Astrocyte (in vitro differentiated cells and primary cell): ENCODE data around the gene RUVBL1.

Experiments
- EZH2 ChIP-seq: IDR thresholded peaks from 2 replicates; pipeline ENCODE4 v1.6.1; 2012; ENCODE audit warnings: mild to moderate bottlenecking, low read length, inconsistent platforms; ENCODE audit not compliant: insufficient read depth
- TF ChIP-seq, protein P1 (sequence below): IDR thresholded peaks from 2 replicates; pipeline ENCODE4 v1.5.1; 2011; ENCODE audit warnings: low read depth, mild to moderate bottlenecking, inconsistent platforms, low read length, moderate library complexity; ENCODE audit not compliant: insufficient read depth

GRCh38 chr3:128081226-128081625 lies 42.4 kb downstream of the RUVBL1 start:
- TF ChIP-seq, protein P1, sequence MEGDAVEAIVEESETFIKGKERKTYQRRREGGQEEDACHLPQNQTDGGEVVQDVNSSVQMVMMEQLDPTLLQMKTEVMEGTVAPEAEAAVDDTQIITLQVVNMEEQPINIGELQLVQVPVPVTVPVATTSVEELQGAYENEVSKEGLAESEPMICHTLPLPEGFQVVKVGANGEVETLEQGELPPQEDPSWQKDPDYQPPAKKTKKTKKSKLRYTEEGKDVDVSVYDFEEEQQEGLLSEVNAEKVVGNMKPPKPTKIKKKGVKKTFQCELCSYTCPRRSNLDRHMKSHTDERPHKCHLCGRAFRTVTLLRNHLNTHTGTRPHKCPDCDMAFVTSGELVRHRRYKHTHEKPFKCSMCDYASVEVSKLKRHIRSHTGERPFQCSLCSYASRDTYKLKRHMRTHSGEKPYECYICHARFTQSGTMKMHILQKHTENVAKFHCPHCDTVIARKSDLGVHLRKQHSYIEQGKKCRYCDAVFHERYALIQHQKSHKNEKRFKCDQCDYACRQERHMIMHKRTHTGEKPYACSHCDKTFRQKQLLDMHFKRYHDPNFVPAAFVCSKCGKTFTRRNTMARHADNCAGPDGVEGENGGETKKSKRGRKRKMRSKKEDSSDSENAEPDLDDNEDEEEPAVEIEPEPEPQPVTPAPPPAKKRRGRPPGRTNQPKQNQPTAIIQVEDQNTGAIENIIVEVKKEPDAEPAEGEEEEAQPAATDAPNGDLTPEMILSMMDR: no peak
- no peak for TF ChIP-seq EZH2
